EL (cell line): ENCODE measurements around the gene KIF6.

ENCODE experiments used
- DNase-seq: peaks from one replicate; pipeline ENCODE4 v3.0.0-alpha.2; 2016

Gene KIF6

GRCh38 chr6:39409889-39410288, 315.3 kb downstream of the KIF6 start:
- DNase-seq, result no peak

GRCh38 chr6:39407446-39407993, 317.7 kb downstream of the KIF6 start:
- no peak for DNase-seq

- no peak for DNase-seq
Measured at GRCh38 chr6:39404312-39404711, 320.9 kb downstream of the KIF6 start.

- DNase-seq, result no peak
Measured at GRCh38 chr6:39403304-39403703, 321.9 kb downstream of the KIF6 start.

GRCh38 chr6:39402239-39402751, 322.9 kb downstream of the KIF6 start:
- DNase-seq, result peak; percentile 44

GRCh38 chr6:39401376-39401775, 323.8 kb downstream of the KIF6 start:
- no peak for DNase-seq

- no peak for DNase-seq
Measured at GRCh38 chr6:39400026-39400425, 325.2 kb downstream of the KIF6 start.

- DNase-seq, result no peak
Measured at GRCh38 chr6:39396854-39397253, 328.4 kb downstream of the KIF6 start.

GRCh38 chr6:39393075-39393474, 332.1 kb downstream of the KIF6 start:
- DNase-seq, result no peak

GRCh38 chr6:39391182-39391581, 334.0 kb downstream of the KIF6 start:
- DNase-seq, result no peak

- peak; percentile 7 for DNase-seq
Measured at GRCh38 chr6:39389484-39389767, 335.8 kb downstream of the KIF6 start.

- DNase-seq, result no peak
Measured at GRCh38 chr6:39388606-39389483, 336.4 kb downstream of the KIF6 start.

- DNase-seq, result no peak
Measured at GRCh38 chr6:39387785-39388184, 337.4 kb downstream of the KIF6 start.

- no peak for DNase-seq
Measured at GRCh38 chr6:39386487-39386886, 338.7 kb downstream of the KIF6 start.

- DNase-seq, result no peak
Measured at GRCh38 chr6:39381550-39382140, 343.6 kb downstream of the KIF6 start.

- no peak for DNase-seq
Measured at GRCh38 chr6:39380837-39381549, 344.2 kb downstream of the KIF6 start.

GRCh38 chr6:39378960-39379425, 346.2 kb downstream of the KIF6 start:
- DNase-seq, result no peak

- no peak for DNase-seq
Measured at GRCh38 chr6:39378175-39378959, 346.8 kb downstream of the KIF6 start.

- DNase-seq, result peak; percentile 63
Measured at GRCh38 chr6:39377539-39377950, 347.7 kb downstream of the KIF6 start.

- no peak for DNase-seq
Measured at GRCh38 chr6:39375405-39375804, 349.8 kb downstream of the KIF6 start.

GRCh38 chr6:39370390-39370789, 354.8 kb downstream of the KIF6 start:
- no peak for DNase-seq

- DNase-seq, result no peak
Measured at GRCh38 chr6:39369987-39370386, 355.2 kb downstream of the KIF6 start.

GRCh38 chr6:39367700-39368099, 357.5 kb downstream of the KIF6 start:
- no peak for DNase-seq
